ENCODE data around the gene UVRAG. TPM values are rescaled to one million over a fixed set of nuclear protein-coding genes. Genes with fewer than 3 reads are reported as not detected.

Gene UVRAG
- total RNA-seq, 1 donor from 2014 or later = 20.7 TPM

- Mint-ChIP-seq H3K4me1 (ENCODE audit: unreplicated experiment) (peaks cover 32% of the 10 kb centered on the region), H3K4me3 (no peak overlapping the region)
Measured at GRCh38 chr11:76026281-76026680, 211.3 kb downstream of the UVRAG start.

GRCh38 chr11:76026862-76027261 lies 211.9 kb downstream of the UVRAG start:
- no peaks in the 10 kb centered on the region for H3K27me3 Mint-ChIP-seq
- DNase-seq (ENCODE audit: extremely low spot score, unreplicated experiment) = no peak
- peaks cover 36% of the 10 kb centered on the region for H3K4me1 Mint-ChIP-seq (ENCODE audit: unreplicated experiment)
- H3K36me3 Mint-ChIP-seq = peaks cover 19% of the 10 kb centered on the region
- TF ChIP-seq CTCF (conservative IDR thresholded peaks at IDR 0.05) = no peak
- no peak overlapping the region for H3K4me3 Mint-ChIP-seq
- H3K9me3 Mint-ChIP-seq = no peaks in the 10 kb centered on the region
- no peak overlapping the region for H3K27ac Mint-ChIP-seq

More at GRCh38 chr11:76026281-76026680, 211.3 kb downstream of the UVRAG start:
- Mint-ChIP-seq H3K27ac (no peak overlapping the region), H3K9me3 (peaks cover 3% of the 10 kb centered on the region), H3K27me3 (no peaks in the 10 kb centered on the region), H3K36me3 (peaks cover 22% of the 10 kb centered on the region)
- DNase-seq (ENCODE audit: extremely low spot score, unreplicated experiment) = no peak
- no peak for TF ChIP-seq CTCF (conservative IDR thresholded peaks at IDR 0.05)

- H3K36me3 Mint-ChIP-seq = peaks cover 13% of the 10 kb centered on the region
- no peak for TF ChIP-seq CTCF (conservative IDR thresholded peaks at IDR 0.05)
- H3K4me1 Mint-ChIP-seq (ENCODE audit: unreplicated experiment) = peaks cover 17% of the 10 kb centered on the region
- H3K4me3 Mint-ChIP-seq = no peak overlapping the region
- H3K27ac Mint-ChIP-seq = no peak overlapping the region
- H3K9me3 Mint-ChIP-seq = no peaks in the 10 kb centered on the region
- no peaks in the 10 kb centered on the region for H3K27me3 Mint-ChIP-seq
- no peak for DNase-seq (ENCODE audit: extremely low spot score, unreplicated experiment)
Measured at GRCh38 chr11:76030286-76030685, 215.3 kb downstream of the UVRAG start.

- TF ChIP-seq CTCF (conservative IDR thresholded peaks at IDR 0.05) = no peak
- Mint-ChIP-seq H3K27me3 (no peaks in the 10 kb centered on the region), H3K4me3 (no peak overlapping the region), H3K9me3 (no peaks in the 10 kb centered on the region), H3K36me3 (peaks cover 13% of the 10 kb centered on the region), H3K27ac (peak overlapping the region; percentile 6), H3K4me1 (ENCODE audit: unreplicated experiment) (peaks cover 14% of the 10 kb centered on the region)
- DNase-seq (ENCODE audit: extremely low spot score, unreplicated experiment) = no peak
Measured at GRCh38 chr11:76030968-76031590, 216.1 kb downstream of the UVRAG start.

- Mint-ChIP-seq H3K4me3 (no peak overlapping the region), H3K36me3 (peaks cover 10% of the 10 kb centered on the region), H3K27me3 (no peaks in the 10 kb centered on the region), H3K27ac (no peak overlapping the region), H3K4me1 (ENCODE audit: unreplicated experiment) (peaks cover 14% of the 10 kb centered on the region), H3K9me3 (no peaks in the 10 kb centered on the region)
- no peak for DNase-seq (ENCODE audit: extremely low spot score, unreplicated experiment)
- TF ChIP-seq CTCF (conservative IDR thresholded peaks at IDR 0.05) = no peak
Measured at GRCh38 chr11:76033699-76034098, 218.7 kb downstream of the UVRAG start.
